NCI-H748 (cell line): ENCODE measurements around the gene GPR61.

Source experiments
- DNase-seq: peaks from one replicate; lab custom pipeline; 2025; ENCODE audit not compliant: unreplicated experiment; lab: John Stamatoyannopoulos, UW

GPR61 gene

GRCh38 chr1:109564194-109564878 lies 24.7 kb downstream of the GPR61 start:
- DNase-seq: no peak

GRCh38 chr1:109565241-109565640 lies 25.6 kb downstream of the GPR61 start:
- no peak for DNase-seq

- no peak for DNase-seq
These were observed 27.3 kb downstream of the GPR61 start for GRCh38 chr1:109566982-109567381.

GRCh38 chr1:109567877-109568672 lies 28.4 kb downstream of the GPR61 start:
- no peak for DNase-seq

- no peak for DNase-seq
These were observed 29.7 kb downstream of the GPR61 start for GRCh38 chr1:109569323-109569722.

GRCh38 chr1:109570414-109570813 lies 30.7 kb downstream of the GPR61 start:
- no peak for DNase-seq

GRCh38 chr1:109573785-109574184 lies 34.1 kb downstream of the GPR61 start:
- DNase-seq: no peak

GRCh38 chr1:109578947-109579443 lies 39.3 kb downstream of the GPR61 start:
- no peak for DNase-seq

- DNase-seq: no peak
These were observed 39.8 kb downstream of the GPR61 start for GRCh38 chr1:109579491-109579890.

GRCh38 chr1:109582021-109582420 lies 42.3 kb downstream of the GPR61 start:
- no peak for DNase-seq

- DNase-seq: no peak
These were observed 45.1 kb downstream of the GPR61 start for GRCh38 chr1:109584766-109585165.

- DNase-seq: no peak
These were observed 46.4 kb downstream of the GPR61 start for GRCh38 chr1:109586055-109586454.

GRCh38 chr1:109589177-109589576 lies 49.5 kb downstream of the GPR61 start:
- no peak for DNase-seq

GRCh38 chr1:109589679-109590078 lies 50.0 kb downstream of the GPR61 start:
- no peak for DNase-seq

GRCh38 chr1:109592916-109593315 lies 53.2 kb downstream of the GPR61 start:
- DNase-seq: no peak

- DNase-seq: no peak
These were observed 55.9 kb downstream of the GPR61 start for GRCh38 chr1:109595531-109595930.
